Measurements from ENCODE around the gene GLUD1.
"Not testable (repeated sequence)": the region's sequence is repeated elsewhere in the genome, so short reads cannot be mapped to it uniquely, and the experiment has no call there.

DNA sequence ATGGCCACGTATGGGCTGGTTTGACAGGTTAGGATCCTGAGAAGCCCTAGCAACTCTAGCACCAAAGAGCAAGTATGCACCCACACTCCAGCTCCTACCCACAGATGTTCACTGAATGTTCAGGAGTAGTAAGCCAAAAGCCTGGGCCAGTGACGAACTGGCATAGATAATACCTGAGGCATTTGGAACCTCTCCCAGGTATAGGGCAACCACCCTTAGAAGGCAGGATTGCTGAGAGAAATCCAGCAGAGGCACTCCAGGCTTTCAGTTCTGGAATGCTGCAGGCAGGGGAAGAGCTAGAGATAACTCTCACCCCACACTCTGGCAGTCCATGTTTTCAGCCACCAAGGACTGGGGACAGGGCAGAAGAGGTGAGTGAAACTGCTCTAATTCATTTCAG is 39.8 kb upstream of the GLUD1 start:
- TF ChIP-seq, protein P1, sequence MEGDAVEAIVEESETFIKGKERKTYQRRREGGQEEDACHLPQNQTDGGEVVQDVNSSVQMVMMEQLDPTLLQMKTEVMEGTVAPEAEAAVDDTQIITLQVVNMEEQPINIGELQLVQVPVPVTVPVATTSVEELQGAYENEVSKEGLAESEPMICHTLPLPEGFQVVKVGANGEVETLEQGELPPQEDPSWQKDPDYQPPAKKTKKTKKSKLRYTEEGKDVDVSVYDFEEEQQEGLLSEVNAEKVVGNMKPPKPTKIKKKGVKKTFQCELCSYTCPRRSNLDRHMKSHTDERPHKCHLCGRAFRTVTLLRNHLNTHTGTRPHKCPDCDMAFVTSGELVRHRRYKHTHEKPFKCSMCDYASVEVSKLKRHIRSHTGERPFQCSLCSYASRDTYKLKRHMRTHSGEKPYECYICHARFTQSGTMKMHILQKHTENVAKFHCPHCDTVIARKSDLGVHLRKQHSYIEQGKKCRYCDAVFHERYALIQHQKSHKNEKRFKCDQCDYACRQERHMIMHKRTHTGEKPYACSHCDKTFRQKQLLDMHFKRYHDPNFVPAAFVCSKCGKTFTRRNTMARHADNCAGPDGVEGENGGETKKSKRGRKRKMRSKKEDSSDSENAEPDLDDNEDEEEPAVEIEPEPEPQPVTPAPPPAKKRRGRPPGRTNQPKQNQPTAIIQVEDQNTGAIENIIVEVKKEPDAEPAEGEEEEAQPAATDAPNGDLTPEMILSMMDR (conservative IDR thresholded peaks at IDR 0.05; ENCODE audit: low read length): not testable (repeated sequence)
- TF ChIP-seq EZH2phosphoT487 (IDR thresholded peaks at IDR 0.05; ENCODE audit: borderline replicate concordance, low read depth, low read length): not testable (repeated sequence)
